GM18951 (cell line): ENCODE measurements around the gene RFNG.

ENCODE experiments used
- POLR2A ChIP-seq: IDR thresholded peaks from 4 replicates; pipeline ENCODE4 v1.6.1; 2011; ENCODE audit warnings: mild to moderate bottlenecking; ENCODE audit not compliant: insufficient read length, insufficient read depth; ENCODE audit errors: extremely low read depth
- in situ Hi-C: fragments of 300-500 bp; cut with MboI; formaldehyde crosslinking; loops from one replicate; pipeline ENCODE4 v1.12.0; 2022; ENCODE audit warnings: low sequenced_read_pairs, mixed read lengths, inconsistent platforms; ENCODE audit not compliant: unreplicated experiment

The RFNG gene

DNA sequence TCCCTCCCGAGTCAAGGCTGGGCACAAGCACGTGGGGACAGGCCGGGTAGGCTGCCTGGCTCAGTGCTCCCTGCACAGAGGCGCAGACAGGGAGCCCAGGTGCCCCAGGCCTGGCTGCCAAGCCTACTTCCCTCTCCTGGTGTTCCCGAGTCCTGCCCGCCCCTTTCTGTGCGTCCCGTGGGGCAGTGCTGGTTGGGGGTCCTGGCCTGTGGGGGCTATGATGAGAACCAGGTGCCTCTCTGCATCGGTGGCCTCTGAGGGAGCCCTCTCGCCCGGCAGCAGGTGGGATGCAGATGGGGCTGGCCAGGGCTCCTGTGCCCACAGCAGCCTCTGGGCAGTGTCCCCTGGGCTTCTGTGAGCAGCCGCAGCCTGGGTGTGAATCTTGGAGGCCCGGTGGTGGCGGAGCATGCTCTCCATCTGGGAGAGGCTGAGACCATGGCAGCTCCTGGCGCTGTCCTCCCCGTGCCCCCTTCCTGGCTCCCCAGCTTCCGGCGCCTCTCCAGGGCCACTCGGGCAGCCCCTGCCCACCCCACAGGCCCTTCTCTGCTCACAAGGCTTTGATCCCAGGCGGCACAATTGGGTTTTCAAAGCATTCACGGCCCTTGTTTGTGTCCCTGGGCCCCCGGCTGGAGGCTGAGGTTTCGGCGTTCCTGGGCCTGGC, 36.2 kb downstream of the RFNG start:
- no peak for TF ChIP-seq POLR2A
- in situ Hi-C loops = no loop called here

DNA sequence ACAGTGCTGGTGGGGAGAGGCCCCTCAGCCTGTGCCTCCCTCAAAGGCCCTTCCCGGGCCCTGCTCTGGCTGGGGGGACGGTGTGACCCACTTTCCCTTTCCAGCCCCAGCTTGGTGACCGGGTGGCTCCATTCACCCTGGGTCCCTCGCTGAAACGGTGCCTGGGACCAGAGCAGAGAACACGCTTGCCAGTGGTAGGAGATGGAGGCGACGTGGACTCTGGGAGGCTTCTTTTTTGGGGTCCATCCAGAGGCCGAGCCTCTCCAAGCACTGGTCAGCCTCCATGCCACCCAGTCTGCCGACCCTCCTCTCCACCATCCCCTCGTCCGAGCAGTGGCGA, 36.7 kb downstream of the RFNG start:
- TF ChIP-seq POLR2A = no peak
- in situ Hi-C loops = no loop called here

DNA sequence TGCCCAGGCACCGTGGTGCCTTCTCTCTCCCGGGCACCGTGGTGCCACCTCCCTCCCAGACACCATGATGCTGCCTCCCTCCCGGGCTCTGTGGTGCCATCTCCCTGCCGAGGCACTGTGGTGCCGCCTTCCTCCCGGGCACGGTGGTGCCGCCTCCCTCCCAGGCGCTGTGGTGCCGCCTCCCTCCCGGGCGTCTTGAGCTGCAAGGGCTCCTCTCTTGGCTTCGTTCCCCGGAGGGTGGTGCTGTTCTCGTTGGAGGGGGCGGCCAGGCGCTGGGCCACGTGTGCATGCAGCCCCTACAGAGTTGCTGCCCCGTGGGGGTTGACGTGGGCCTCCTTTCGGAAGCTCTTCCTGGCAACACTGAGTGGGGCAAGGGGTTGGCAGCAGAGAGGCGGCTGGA, 37.2 kb downstream of the RFNG start:
- in situ Hi-C loops = no loop called here
- TF ChIP-seq POLR2A = no peak

DNA sequence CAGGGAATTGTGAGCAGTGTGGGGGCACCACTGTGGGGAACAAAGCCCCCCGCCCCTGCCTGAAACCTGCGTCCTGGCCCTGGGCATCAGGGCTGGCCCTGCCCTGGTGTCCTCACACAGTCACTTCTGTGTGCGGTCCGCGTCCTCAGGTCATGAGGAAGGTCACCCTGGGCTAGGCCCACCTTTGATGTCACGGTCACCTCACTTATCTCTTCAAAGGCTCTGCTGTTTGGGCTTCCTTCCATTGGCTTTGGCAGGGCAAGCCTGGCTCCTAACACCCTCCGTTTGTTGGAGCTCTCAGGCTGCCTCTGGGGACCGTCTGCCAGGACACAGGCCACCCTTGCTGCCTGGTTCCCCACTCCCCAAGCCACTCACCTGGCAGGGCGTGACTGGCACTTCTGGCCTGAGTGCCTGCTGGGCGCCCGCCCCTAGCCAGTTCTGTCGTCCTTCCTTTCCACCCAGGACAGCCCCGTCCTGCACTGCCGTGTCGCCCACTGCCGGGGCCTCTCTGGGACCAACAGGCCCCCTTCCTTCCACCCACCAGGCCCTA, 37.8 kb downstream of the RFNG start:
- TF ChIP-seq POLR2A = no peak
- in situ Hi-C loops = no loop called here

DNA sequence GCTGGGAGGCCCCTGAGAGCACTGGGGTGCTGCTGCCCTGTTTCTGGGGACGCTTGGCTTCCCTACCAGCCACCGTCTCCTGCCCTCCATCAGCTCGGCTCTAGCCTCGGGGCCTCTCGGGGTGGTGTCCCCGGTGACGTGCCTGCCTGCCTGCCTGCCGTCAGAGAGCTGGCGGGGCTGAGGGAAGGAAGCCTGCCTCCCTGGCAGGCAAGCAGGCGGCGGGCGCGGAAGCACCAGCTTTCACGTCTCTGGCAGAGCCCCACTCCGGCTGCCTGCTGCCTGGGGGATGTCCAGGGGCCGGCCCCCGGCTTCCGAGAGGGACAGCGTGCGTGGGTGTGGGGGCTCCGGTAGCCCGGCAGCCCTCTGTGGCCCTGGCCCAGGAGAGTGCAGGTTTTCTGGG, 38.3 kb downstream of the RFNG start:
- in situ Hi-C loops = no loop called here
- TF ChIP-seq POLR2A = no peak

DNA sequence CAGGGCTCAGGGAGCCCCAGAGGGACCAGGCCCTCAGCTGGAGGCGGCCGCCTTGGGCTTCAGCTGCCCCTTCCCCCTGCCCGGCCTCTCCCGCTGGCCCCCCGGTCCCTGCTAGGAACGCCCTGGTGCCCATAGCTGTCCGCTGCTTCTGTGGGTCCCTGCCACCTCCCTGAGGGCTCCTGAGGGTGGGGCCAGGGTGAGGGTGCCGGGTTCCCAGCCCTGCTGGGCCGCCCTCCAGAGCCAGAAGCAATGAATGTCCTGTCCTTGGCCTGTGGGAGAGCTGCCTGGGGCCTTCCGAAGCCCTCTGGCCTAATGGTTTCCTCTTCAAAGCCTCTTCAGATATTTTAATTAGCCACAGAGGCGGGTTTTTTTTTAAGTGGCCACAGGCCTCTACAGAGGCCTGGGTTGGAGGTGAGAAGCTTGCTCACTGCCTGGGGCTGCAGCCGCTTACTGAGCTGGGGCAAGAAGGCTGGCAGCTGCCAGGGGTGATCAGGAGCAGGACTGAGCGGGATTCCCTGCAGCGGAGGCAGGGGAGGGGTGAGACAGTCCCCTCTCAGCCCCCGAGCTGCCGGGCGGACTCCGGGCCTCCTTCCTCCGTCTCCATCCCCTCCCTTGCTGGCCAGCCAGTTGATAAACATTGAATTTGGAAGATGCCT, 38.8 kb downstream of the RFNG start:
- TF ChIP-seq POLR2A = no peak
- in situ Hi-C loops = no loop called here

DNA sequence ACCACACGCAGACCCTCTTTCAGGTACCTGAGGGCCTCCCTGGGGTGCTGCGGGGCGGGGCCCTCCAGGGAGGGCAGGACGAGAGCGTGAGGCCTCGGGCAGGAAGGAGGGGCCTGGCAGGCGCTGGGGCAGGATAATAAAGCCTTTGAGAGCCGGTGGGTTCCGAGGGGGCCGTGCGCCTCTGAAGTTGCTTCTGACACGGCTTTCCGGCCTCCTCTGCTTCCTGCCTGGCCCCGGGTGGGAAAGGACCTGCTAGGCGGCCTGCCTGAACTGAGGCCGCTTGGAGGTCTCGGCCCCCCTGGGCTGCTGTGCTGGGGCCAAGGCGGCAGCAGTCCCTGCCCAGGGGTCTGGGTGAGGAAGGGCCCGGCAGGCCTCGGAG, 39.4 kb downstream of the RFNG start:
- no peak for TF ChIP-seq POLR2A
- in situ Hi-C loops = no loop called here

DNA sequence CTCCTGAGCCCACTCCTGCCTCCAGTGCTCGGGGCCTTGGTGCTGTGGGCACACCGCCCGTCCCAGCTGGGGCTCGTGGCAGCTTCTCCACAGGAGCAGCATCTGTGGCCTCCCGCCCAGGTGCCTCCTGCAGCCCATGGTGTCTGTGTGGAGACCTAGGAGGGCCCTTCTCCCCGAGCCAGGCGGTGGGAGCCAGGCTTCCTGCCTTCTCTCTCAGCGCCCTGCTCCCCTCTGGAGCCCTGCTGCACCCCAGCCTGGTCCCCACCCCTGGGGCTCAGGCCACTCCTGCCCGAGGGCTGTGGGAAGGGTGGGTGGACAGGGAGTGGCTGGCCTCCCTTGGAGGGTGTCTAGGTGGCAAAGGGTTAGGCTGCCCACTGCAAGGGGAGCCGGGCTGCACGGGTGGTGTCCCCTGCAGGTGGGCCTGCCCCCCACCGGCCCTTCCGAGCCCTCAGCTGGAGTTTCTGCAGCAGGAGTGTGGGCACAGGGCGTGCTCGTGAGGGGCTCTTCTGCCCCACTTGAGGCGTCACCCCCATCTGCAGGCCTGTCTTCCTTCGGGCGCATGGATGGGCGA, 39.9 kb downstream of the RFNG start:
- in situ Hi-C loops = no loop called here
- TF ChIP-seq POLR2A = no peak

DNA sequence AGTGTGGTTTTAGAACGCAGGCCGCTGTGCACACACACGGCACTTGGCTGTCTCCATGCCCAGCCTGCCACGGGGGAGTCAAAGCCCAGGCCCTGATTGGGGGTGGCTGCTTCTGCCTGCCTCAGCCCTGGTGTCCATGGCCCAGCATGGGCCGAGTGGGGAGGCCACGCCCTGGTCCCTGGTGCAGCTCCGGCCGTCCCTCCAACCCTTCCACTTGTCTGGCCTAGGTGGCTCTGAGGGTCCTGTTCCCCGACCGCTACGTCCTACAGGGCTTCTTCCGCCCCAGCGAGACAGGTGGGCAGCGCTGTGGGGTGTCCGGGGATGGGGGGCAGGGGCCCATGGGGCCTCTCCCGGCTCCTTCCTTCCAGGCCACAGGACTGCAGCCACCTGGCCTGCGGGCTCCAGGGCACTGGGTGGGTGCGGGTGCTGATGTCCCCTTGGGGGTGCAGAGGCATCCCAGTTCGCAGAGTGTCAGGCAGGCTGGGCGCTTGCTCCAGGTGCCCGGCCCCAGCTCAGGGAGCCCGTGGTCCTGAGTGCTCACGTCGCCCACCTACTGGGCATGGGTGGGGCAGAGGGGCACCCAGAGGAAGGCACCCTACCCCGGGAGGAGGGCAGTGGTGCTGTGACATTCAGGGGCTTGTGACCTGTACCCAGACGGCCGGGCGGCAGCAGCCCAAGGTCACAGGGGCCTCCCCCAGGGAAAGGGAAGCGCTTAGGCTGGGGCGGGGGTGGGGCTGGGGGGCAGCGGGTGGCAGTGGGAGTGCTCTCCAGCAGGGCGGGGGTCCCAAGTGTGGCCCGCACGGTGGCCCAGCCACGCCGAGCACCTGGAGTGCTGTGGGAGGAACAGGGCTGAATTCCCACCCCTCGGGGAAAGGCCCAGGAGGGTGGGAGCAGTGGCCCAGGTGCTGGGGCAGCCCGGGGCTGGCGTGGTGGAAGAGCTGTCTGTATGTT, 40.8 kb downstream of the RFNG start:
- TF ChIP-seq POLR2A = no peak
- in situ Hi-C loops = no loop called here

DNA sequence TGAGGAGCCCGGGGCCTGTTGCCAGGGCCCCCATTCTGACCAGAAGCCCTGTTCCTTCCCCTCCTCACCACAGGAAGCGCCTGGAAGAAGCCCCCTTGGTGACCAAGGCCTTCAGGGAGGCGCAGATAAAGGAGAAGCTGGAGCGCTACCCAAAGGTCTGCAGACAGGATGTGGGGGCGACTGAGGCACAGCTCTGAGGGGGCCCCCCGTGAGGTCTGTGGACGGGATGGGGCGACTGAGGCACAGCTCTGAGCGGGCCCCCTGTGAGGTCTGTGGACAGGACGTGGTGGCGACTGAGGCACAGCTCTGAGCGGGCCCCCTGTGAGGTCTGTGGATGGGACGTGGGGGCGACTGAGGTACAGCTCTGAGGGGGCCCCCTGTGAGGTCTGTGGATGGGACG, 42.2 kb downstream of the RFNG start:
- no peak for TF ChIP-seq POLR2A
- in situ Hi-C loops = no loop called here

DNA sequence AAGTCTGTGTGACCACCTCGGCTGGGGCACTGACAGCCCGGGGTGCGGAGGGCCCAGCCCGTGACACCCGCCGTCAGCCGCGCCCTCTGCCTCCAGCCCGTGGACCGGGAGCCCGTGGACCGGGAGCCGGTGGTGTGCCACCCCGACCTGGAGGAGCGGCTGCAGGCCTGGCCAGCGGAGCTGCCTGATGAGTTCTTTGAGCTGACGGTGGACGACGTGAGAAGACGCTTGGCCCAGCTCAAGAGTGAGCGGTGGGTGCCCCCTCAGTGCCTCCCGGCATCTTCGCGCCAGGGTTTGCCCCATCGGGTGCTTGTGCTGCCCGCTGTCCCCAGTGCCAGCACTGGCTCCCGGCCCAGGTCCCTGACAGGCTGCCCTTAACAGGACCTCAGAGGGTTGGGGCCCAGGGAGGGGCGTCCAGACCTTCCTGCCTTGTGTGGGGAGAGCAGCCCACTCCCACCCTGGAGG, 42.6 kb downstream of the RFNG start:
- no peak for TF ChIP-seq POLR2A
- in situ Hi-C loops = no loop called here

DNA sequence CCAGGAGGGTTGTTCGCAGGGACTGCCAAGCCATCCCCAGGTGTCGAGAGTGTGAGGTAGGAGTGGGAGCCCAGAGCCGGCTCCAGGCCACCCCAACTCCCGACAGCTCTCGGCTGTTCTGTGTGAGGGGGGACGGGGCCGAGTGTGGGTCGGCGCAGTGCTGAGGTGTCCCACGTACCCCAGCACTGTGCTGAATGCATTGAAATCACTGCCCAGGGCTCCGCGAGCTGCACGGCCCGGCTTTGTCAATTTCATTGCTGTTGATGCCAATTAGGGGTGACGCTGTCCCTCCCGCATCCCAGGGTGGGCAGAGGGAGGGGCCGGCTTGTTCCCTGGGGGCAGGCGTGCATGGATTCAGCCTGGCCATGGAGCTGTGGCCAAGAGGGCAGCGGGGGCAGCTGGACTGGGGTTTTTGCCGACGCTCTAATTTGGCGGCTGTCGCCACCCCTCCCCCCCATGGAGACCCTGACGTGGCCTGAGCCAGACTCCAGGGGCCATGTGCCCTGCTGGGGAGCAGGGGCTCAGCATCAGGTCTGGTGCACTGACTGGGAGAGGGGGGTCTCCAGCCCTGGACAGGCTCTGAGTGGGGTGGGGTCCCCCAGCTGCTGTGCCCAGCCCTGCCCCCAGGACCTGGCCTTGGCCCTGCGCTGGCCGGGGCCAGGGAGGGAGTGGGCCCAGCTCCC, 43.2 kb downstream of the RFNG start:
- TF ChIP-seq POLR2A = no peak
- in situ Hi-C loops = no loop called here
